Spleen (tissue), 11 donors: ENCODE results near the gene KRT15. TPM values are rescaled to one million over a fixed set of nuclear protein-coding genes. Genes with fewer than 3 reads are reported as not detected.

Experiments used
- DNase-seq: peaks from one replicate; pipeline ENCODE4 v3.0.0-alpha.2; 2020
- H3K27ac ChIP-seq, 8 donors: fragments of 200-600 bp; sonication (generic) in 7 of 8; 1 replicate in 4 of 8; 2 replicates in 4 of 8; pipeline versions ENCODE4 v1.5.0 to v1.8.0; 2016 to 2021; ENCODE audit warnings: inconsistent platforms in 4 of 8, mild to moderate bottlenecking in 4 of 8, moderate library complexity in 1 of 8
- H3K27me3 ChIP-seq, 7 donors: fragments of 200-600 bp; sonication (generic) in 6 of 7; replicated peaks in 1 of 7; 1 replicate in 4 of 7; 2 replicates in 3 of 7; pipeline versions ENCODE4 v1.5.0 to v1.8.0; 2016 to 2021; ENCODE audit warnings: inconsistent platforms in 3 of 7, mild to moderate bottlenecking in 1 of 7
- H3K36me3 ChIP-seq, 6 donors: fragments of 200-600 bp; sonication (generic) in 5 of 6; 1 replicate in 4 of 6; 2 replicates in 2 of 6; pipeline versions ENCODE4 v1.5.0 to v1.8.0; 2016 to 2021; ENCODE audit warnings: inconsistent platforms in 2 of 6
- H3K4me1 ChIP-seq, 6 donors: fragments of 200-600 bp; sonication (generic) in 5 of 6; 1 replicate in 3 of 6; 2 replicates in 3 of 6; pipeline versions ENCODE4 v1.5.0 to v1.8.0; 2016 to 2021; ENCODE audit warnings: inconsistent platforms in 3 of 6
- H3K4me3 ChIP-seq, 8 donors: fragments of 200-600 bp; sonication (generic) in 7 of 8; 1 replicate in 4 of 8; 2 replicates in 4 of 8; pipeline versions ENCODE4 v1.5.0 to v1.8.0; 2016 to 2021; ENCODE audit warnings: inconsistent platforms in 4 of 8, mild to moderate bottlenecking in 4 of 8, moderate library complexity in 2 of 8
- H3K9me3 ChIP-seq, 8 donors: fragments of 200-600 bp; sonication (generic) in 7 of 8; 1 replicate in 4 of 8; 2 replicates in 4 of 8; pipeline versions ENCODE4 v1.5.0 to v1.8.0; 2016 to 2021; ENCODE audit warnings: inconsistent platforms in 4 of 8
- CTCF ChIP-seq, 11 experiments: fragments of 200-600 bp in 7 of 11; fragments of 450-650 bp in 4 of 11; sonication (generic) in 4 of 11; IDR thresholded peaks in 8 of 11; conservative IDR thresholded peaks in 3 of 11; 1 replicate in 7 of 11; 2 replicates in 4 of 11; pipeline versions ENCODE4 v1.4.0 to v1.8.0; 2016 to 2021; ENCODE audit warnings: antibody characterized with exemption in 11 of 11, inconsistent platforms in 4 of 11, mild to moderate bottlenecking in 1 of 11
- POLR2A ChIP-seq, 3 donors: fragments of 450-650 bp; IDR thresholded peaks; one replicate each; pipeline ENCODE4 v1.5.1; 2017; ENCODE audit warnings: antibody characterized with exemption in 3 of 3, mild to moderate bottlenecking in 1 of 3
- POLR2AphosphoS5 ChIP-seq, 3 donors: sonication (generic); formaldehyde crosslinking; IDR thresholded peaks; one replicate each; pipeline ENCODE4 v1.5.1; 2017; ENCODE audit warnings: antibody characterized with exemption in 3 of 3
- WGBS, 5 donors: extraction: QIAGEN DNeasy Blood & Tissue Kit in 3 of 5; methylation state at CpG; one replicate each; pipeline versions ENCODE4 v1.1.5 to v1.1.7; 2013 to 2018; 5-methylcytosine and 5-hydroxymethylcytosine counted together
- intact Hi-C: fragments of 100-400 bp; cut with DNase I; formaldehyde crosslinking; loops from one replicate; pipeline ENCODE4 v1.15.0; 2023; ENCODE audit warnings: low total_unique reads
- polyA plus RNA-seq, 3 donors: library from polyadenylated mRNA; stranded (reverse); fragments of 200-250 nt; gene quantifications; one replicate each; pipeline ENCODE4 v1.2.1, GENCODE V29; 2013
- total RNA-seq, 7 donors: library from RNA; depleted of rRNA in 3 of 7; stranded (reverse); fragments of >200 nt in 3 of 7; fragmentation: NEBNext Ultra II Directional in 4 of 7; extraction: Animal tissue kit (Norgen Biotek cat#: 25700) in 4 of 7; gene quantifications; one replicate each; pipeline versions ENCODE4 v1.1.0 to v1.2.1, GENCODE V29; 2016 to 2021
- donor health status: healthy with polysubstance abuse.
- donor health status: DM: no; HTN: no; CAD: no; lungs with moderate emphysema.
- donor health status: DM: no; HTN: no; CAD: no.
- donor health status: Bipolar disorder and iron deficiency.
- donor health status: healthy.
- donor health status: DM: no; HTN: no; CAD: no.
- donor health status: DM: yes; HTN: yes; CAD: no.

Gene KRT15
- total and polyA plus RNA-seq, 10 donors: 0.07 to 1.3 (median 0.11) TPM; not detected in 7

- Histone ChIP-seq H3K4me3 (peak overlapping the region in 5 of 8 donors; percentile 13 to 57 (median 21)), H3K27me3 (peaks cover 0 to 20% (median 0%) of the 10 kb centered on the region in 7 donors), H3K36me3 (no peaks in the 10 kb centered on the region), H3K27ac (peak overlapping the region in 4 of 8 donors; percentile 60 to 75 (median 69)), H3K9me3 (peaks cover 0 to 10% (median 0%) of the 10 kb centered on the region in 8 donors), H3K4me1 (peaks cover 12 to 24% (median 22%) of the 10 kb centered on the region in 6 donors)
- WGBS, 5 donors: 21 to 40% (median 36%) methylated on average over 18 to 23 of the region's 23 CpGs
- no peak for DNase-seq
- intact Hi-C loops: loop anchor here (5.0 kb wide), 2 partner anchors 99 to 641 kb away; no protein-coding TSS in a partner anchor
- TF ChIP-seq POLR2AphosphoS5 (IDR thresholded peaks at IDR 0.05) (peak in 1 of 3 donors; percentile 33), POLR2A (IDR thresholded peaks at IDR 0.05) (no peak), CTCF (IDR thresholded peaks at IDR 0.05 in 8 of 11, conservative IDR thresholded peaks at IDR 0.05 in 3 of 11) (no peak)
Measured at GRCh38 chr17:41547921-41548843, 29.5 kb upstream of the KRT15 start.

DNA sequence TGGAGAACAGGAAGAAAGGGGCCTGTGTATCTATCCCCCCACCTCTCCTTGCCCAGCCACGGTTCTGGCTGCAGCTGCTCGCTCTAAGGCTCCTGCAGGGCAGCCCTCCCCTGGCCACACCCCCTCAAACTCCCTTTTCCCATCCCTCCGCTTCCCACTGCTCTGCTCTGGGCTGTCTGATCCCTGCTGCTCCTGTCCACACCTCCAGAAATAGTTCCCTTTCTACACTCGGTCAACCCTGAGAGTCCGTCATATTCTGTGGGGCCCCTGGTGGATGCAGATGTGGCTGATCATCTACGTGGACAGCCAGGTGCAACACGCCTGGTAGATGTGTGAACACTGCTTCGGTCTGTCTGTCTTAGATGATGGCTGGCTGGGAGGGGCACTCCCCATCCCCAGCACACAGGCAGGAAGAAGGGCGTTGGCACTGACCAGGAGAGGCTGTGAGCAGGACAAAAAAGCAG lies 28.7 kb upstream of the KRT15 start:
- no peak overlapping the region for H3K27ac ChIP-seq
- peaks cover 0 to 10% (median 0%) of the 10 kb centered on the region in 8 donors for H3K9me3 ChIP-seq
- H3K36me3 ChIP-seq: no peaks in the 10 kb centered on the region
- peaks cover 0 to 20% (median 0%) of the 10 kb centered on the region in 7 donors for H3K27me3 ChIP-seq
- TF ChIP-seq POLR2AphosphoS5 (IDR thresholded peaks at IDR 0.05) (no peak), POLR2A (IDR thresholded peaks at IDR 0.05) (no peak), CTCF (IDR thresholded peaks at IDR 0.05 in 8 of 11, conservative IDR thresholded peaks at IDR 0.05 in 3 of 11) (no peak)
- H3K4me3 ChIP-seq: no peak overlapping the region
- 66 to 77% (median 69%) methylated on average over 8 to 9 of the region's 9 CpGs for WGBS, 5 donors
- no peak for DNase-seq
- intact Hi-C loops: loop anchor here (5.0 kb wide), 2 partner anchors 100 to 640 kb away; no protein-coding TSS in a partner anchor
- H3K4me1 ChIP-seq: peaks cover 12 to 24% (median 22%) of the 10 kb centered on the region in 6 donors

GRCh38 chr17:41546819-41547218 lies 28.1 kb upstream of the KRT15 start:
- Histone ChIP-seq H3K4me1 (peaks cover 12 to 24% (median 22%) of the 10 kb centered on the region in 6 donors), H3K36me3 (no peaks in the 10 kb centered on the region), H3K9me3 (peaks cover 0 to 10% (median 0%) of the 10 kb centered on the region in 8 donors), H3K27ac (no peak overlapping the region), H3K27me3 (peaks cover 0 to 20% (median 0%) of the 10 kb centered on the region in 7 donors), H3K4me3 (no peak overlapping the region)
- WGBS, 5 donors: 85 to 98% (median 94%) methylated on average over 3 of the region's 3 CpGs
- no peak for DNase-seq
- TF ChIP-seq CTCF (IDR thresholded peaks at IDR 0.05 in 8 of 11, conservative IDR thresholded peaks at IDR 0.05 in 3 of 11) (no peak), POLR2A (IDR thresholded peaks at IDR 0.05) (no peak), POLR2AphosphoS5 (IDR thresholded peaks at IDR 0.05) (no peak)
- intact Hi-C loops: loop anchor here (5.0 kb wide), 2 partner anchors 100 to 640 kb away; no protein-coding TSS in a partner anchor
